ACC112 (cell line): ENCODE measurements around the gene GSG1L.

ENCODE experiments used
- H2AFZ ChIP-seq: fragments of 200-600 bp; sonication (generic); one replicate; pipeline ENCODE4 v1.6.0; 2017; ENCODE audit warnings: antibody characterized with exemption, low read length; ENCODE audit not compliant: unreplicated experiment
- H3K27ac ChIP-seq: fragments of 200-600 bp; sonication (generic); 2 replicates; pipeline ENCODE4 v1.5.1; 2014; ENCODE audit warnings: low read depth, mild to moderate bottlenecking, antibody characterized with exemption, low read length, moderate library complexity
- H3K27me3 ChIP-seq: fragments of 200-600 bp; sonication (generic); 2 replicates; pipeline ENCODE4 v1.6.1; 2014; ENCODE audit warnings: mild to moderate bottlenecking, antibody characterized with exemption, low read length, moderate library complexity, mixed read lengths; ENCODE audit not compliant: insufficient read depth
- H3K36me3 ChIP-seq: fragments of 200-600 bp; sonication (generic); 2 replicates; pipeline ENCODE4 v1.6.1; 2016; ENCODE audit warnings: mild to moderate bottlenecking, antibody characterized with exemption, low read length, moderate library complexity, mixed read lengths; ENCODE audit not compliant: insufficient read depth
- H3K4me1 ChIP-seq: fragments of 200-600 bp; sonication (generic); one replicate; pipeline ENCODE4 v1.6.1; 2016; ENCODE audit warnings: low read length, mixed read lengths; ENCODE audit not compliant: insufficient read depth, unreplicated experiment, control insufficient read depth
- H3K4me3 ChIP-seq: fragments of 200-600 bp; sonication (generic); 2 replicates; pipeline ENCODE4 v1.5.1; 2014; ENCODE audit warnings: mild to moderate bottlenecking, low read depth, low read length
- H3K79me2 ChIP-seq: fragments of 200-600 bp; sonication (generic); one replicate; pipeline ENCODE4 v1.6.0; 2016; ENCODE audit warnings: low read length; ENCODE audit not compliant: control insufficient read depth, unreplicated experiment, insufficient read depth

The GSG1L gene

GRCh38 chr16:27923751-27924150 is 139.8 kb downstream of the GSG1L start:
- H3K79me2 ChIP-seq: no peaks in the 10 kb centered on the region
- peaks cover 50% of the 10 kb centered on the region for H3K27me3 ChIP-seq
- H3K36me3 ChIP-seq: no peaks in the 10 kb centered on the region
- H3K4me1 ChIP-seq: no peaks in the 10 kb centered on the region
- H3K4me3 ChIP-seq: no peak overlapping the region
- H2AFZ ChIP-seq: no peak overlapping the region
- no peak overlapping the region for H3K27ac ChIP-seq

DNA sequence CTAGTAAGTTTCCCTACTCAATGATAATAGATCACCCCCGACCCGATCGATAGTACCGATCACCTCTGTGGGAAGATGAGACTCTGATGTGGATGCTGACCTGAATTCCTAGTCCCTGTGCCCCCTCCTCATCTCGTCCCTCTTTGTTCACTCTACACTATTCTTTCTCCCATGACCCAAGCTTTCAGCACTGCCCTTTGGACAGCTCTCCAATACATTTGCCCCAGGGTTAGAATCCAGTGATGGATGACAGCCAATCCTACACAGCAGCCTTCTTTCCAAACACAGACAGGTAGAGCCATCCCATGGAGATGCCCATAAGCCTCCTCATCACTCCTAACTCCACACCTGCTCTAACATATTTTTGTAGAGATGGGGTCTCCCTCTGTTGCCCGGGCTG is 141.1 kb downstream of the GSG1L start:
- Histone ChIP-seq H3K4me1 (no peaks in the 10 kb centered on the region), H2AFZ (no peak overlapping the region), H3K27ac (no peak overlapping the region), H3K27me3 (peaks cover 48% of the 10 kb centered on the region), H3K36me3 (no peaks in the 10 kb centered on the region), H3K4me3 (no peak overlapping the region), H3K79me2 (no peaks in the 10 kb centered on the region)

DNA sequence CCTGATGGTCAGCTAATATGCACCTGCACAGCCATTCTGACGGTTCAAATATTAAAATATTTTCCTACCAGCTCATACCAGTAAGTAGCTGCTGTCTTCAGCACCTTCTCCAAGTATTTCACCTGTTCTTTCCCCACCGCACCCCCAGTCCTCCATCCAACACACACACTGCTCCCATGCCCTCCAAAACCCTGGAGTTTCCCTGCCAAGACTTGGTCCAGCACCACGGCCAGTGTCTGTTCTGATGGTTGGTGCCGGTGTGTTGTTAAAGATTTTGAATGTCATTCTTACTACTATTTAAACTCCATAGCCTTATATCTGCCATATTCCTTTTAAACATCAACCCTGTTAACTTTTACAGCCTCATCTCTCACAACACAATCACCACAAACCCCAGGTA is 142.4 kb downstream of the GSG1L start:
- Histone ChIP-seq H2AFZ (no peak overlapping the region), H3K79me2 (no peaks in the 10 kb centered on the region), H3K27me3 (peaks cover 57% of the 10 kb centered on the region), H3K36me3 (no peaks in the 10 kb centered on the region), H3K4me1 (no peaks in the 10 kb centered on the region), H3K27ac (no peak overlapping the region), H3K4me3 (no peak overlapping the region)

- peaks cover 64% of the 10 kb centered on the region for H3K27me3 ChIP-seq
- no peaks in the 10 kb centered on the region for H3K4me1 ChIP-seq
- no peak overlapping the region for H3K4me3 ChIP-seq
- H3K36me3 ChIP-seq: no peaks in the 10 kb centered on the region
- H2AFZ ChIP-seq: no peak overlapping the region
- H3K79me2 ChIP-seq: no peaks in the 10 kb centered on the region
- no peak overlapping the region for H3K27ac ChIP-seq
Observed at GRCh38 chr16:27920391-27920891, 143.1 kb downstream of the GSG1L start.

DNA sequence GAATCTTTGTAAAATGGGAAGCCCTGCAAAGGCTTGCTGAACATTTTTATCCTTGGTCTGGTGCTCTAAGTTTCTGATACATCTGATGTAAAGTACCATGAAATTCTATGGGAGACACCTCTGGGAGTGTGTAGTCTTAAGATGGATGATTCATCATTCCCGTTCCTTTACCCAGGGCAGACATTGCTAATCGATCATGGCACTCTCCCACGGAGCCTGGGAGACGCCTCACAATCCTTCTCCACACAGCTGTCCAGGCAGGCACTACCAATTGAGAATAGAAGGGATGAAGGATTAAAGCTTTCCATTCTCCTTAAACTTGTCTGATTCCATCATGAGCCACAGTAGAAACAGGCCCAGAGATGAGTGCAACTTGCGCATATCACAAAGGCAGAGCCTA is 144.8 kb downstream of the GSG1L start:
- no peak overlapping the region for H2AFZ ChIP-seq
- no peaks in the 10 kb centered on the region for H3K79me2 ChIP-seq
- no peak overlapping the region for H3K27ac ChIP-seq
- H3K27me3 ChIP-seq: peaks cover 79% of the 10 kb centered on the region
- no peaks in the 10 kb centered on the region for H3K4me1 ChIP-seq
- no peak overlapping the region for H3K4me3 ChIP-seq
- no peaks in the 10 kb centered on the region for H3K36me3 ChIP-seq

- Histone ChIP-seq H3K79me2 (no peaks in the 10 kb centered on the region), H3K4me3 (no peak overlapping the region), H3K27me3 (peaks cover 87% of the 10 kb centered on the region), H3K4me1 (no peaks in the 10 kb centered on the region), H3K27ac (no peak overlapping the region), H3K36me3 (no peaks in the 10 kb centered on the region), H2AFZ (no peak overlapping the region)
Observed at GRCh38 chr16:27917949-27918348, 145.6 kb downstream of the GSG1L start.

DNA sequence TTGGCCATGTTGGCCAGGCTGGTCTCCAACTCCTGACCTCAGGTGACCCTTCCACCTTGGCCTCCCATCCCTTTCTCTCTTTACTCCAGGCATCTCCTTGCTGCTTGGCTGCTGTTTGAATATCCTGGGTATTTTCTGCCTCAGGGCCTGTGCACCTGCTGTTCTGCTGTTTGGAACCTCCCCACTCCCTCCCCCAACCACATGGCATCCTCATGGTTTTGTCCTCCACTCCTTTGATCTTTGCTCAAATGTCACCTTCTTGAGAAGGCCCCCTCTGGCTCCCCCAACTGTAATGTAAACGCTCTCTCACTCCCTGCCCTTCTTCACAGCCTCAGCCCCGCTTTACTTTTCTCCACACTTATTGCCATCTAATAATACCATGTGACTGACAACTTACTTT is 152.0 kb downstream of the GSG1L start:
- no peaks in the 10 kb centered on the region for H3K4me1 ChIP-seq
- no peak overlapping the region for H2AFZ ChIP-seq
- H3K4me3 ChIP-seq: no peak overlapping the region
- no peak overlapping the region for H3K27ac ChIP-seq
- H3K36me3 ChIP-seq: no peaks in the 10 kb centered on the region
- no peaks in the 10 kb centered on the region for H3K79me2 ChIP-seq
- peaks cover 54% of the 10 kb centered on the region for H3K27me3 ChIP-seq

DNA sequence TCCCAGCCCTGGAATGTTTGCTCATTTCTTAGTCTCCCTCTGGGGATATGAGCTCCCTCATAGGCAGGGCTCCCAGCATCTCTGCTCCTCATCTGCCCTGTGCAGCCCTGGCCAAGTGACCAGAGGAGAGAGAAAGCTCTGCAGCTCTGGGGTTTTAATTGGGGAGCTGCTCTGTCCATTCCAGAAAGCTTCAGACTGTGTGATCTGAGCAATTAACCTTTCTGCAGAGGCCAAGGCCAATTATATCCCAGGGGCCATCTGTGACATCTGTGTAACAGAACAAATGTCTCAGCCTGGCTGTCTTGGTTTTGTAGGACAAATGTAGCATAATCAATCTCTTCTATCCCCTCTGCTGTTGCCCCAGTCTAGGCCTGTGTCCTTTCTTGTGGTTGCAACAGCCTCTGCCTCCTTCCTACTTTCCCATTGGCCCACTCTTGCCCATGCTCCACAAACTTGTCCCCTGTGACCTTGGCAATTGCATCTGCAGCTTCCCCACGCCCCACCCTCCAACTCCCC is 156.0 kb downstream of the GSG1L start:
- Histone ChIP-seq H3K36me3 (no peaks in the 10 kb centered on the region), H3K4me1 (no peaks in the 10 kb centered on the region), H3K27ac (no peak overlapping the region), H3K27me3 (peaks cover 54% of the 10 kb centered on the region), H3K79me2 (no peaks in the 10 kb centered on the region), H3K4me3 (no peak overlapping the region), H2AFZ (no peak overlapping the region)

GRCh38 chr16:27906883-27907282 is 156.6 kb downstream of the GSG1L start:
- H3K27ac ChIP-seq: no peak overlapping the region
- no peak overlapping the region for H3K4me3 ChIP-seq
- H3K36me3 ChIP-seq: no peaks in the 10 kb centered on the region
- H3K4me1 ChIP-seq: no peaks in the 10 kb centered on the region
- H3K27me3 ChIP-seq: peaks cover 58% of the 10 kb centered on the region
- no peaks in the 10 kb centered on the region for H3K79me2 ChIP-seq
- H2AFZ ChIP-seq: no peak overlapping the region

- H3K79me2 ChIP-seq: no peaks in the 10 kb centered on the region
- no peak overlapping the region for H2AFZ ChIP-seq
- no peaks in the 10 kb centered on the region for H3K36me3 ChIP-seq
- no peak overlapping the region for H3K4me3 ChIP-seq
- peaks cover 78% of the 10 kb centered on the region for H3K27me3 ChIP-seq
- H3K4me1 ChIP-seq: no peaks in the 10 kb centered on the region
- no peak overlapping the region for H3K27ac ChIP-seq
Observed at GRCh38 chr16:27903046-27903655, 160.4 kb downstream of the GSG1L start.

GRCh38 chr16:27902551-27902950 is 161.0 kb downstream of the GSG1L start:
- H3K4me3 ChIP-seq: no peak overlapping the region
- H3K27me3 ChIP-seq: peaks cover 82% of the 10 kb centered on the region
- no peak overlapping the region for H2AFZ ChIP-seq
- no peaks in the 10 kb centered on the region for H3K36me3 ChIP-seq
- no peaks in the 10 kb centered on the region for H3K79me2 ChIP-seq
- no peak overlapping the region for H3K27ac ChIP-seq
- no peaks in the 10 kb centered on the region for H3K4me1 ChIP-seq
